GM10248 (cell line): ENCODE results near the gene GRAMD2B.

Experiments
- CTCF ChIA-PET: fragments of 300-600 bp; sonication (Branson Sonifier 250); formaldehyde crosslinking; extraction: SDS; loops from one replicate; lab custom pipeline; 2021; ENCODE audit warnings: antibody characterized with exemption; lab: Yijun Ruan, JAX
- POLR2A ChIA-PET: fragments of 350-650 bp; sonication (Branson Sonifier 250); formaldehyde crosslinking; extraction: SDS; loops from one replicate; lab custom pipeline; 2020; ENCODE audit warnings: antibody characterized with exemption; lab: Yijun Ruan, JAX
- DNase-seq: peaks from one replicate; pipeline ENCODE4 v3.0.0; 2012; ENCODE audit errors: extremely low spot score
- CTCF ChIP-seq: IDR thresholded peaks from 2 replicates; pipeline ENCODE4 v1.5.1; 2012; ENCODE audit warnings: mild to moderate bottlenecking, low read depth; ENCODE audit errors: extremely low read depth, missing control alignments, control extremely low read depth

GRAMD2B gene

DNA sequence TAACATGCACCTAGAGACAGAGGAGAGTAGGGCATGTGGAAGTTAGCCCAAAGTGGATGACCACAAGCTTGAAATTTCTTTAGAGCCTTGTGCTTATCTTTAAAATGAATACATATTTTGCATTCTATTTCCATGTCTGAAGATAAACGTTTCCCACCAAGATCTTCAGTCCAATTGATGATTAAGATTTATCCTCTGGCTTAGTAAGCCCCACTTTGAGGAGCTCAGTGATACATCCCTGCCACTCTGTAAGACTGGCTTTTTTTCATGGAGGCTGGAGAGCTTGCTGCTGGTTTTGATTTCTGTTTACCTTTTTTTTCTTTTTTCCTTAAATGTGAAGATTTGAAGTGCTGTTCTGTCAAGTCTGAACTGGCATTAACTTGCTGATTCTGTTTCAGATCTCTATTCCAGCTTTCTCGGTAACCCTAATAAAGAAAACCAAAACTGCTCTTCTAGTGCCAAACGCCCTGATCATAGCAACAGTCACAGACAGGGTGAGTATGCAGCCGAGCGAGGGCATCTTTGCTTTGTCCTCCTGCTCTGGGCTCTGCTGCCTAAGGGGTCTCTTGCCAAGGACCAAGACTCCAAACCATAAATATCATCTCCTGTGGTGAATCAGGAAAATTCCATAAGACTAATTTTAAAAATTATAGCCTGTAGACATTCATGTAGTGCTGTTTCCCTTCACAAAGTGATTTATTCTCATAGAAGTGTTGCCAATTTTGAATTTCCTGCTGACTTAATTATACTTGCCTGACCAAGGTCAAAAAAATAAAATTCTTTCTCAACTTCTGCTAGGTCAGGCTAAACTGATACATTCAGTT is 54.3 kb downstream of the GRAMD2B start:
- CTCF ChIA-PET, result interaction anchor here (0.8 to 1.2 kb wide), 2 partner anchors 14 to 124 kb away, joined by 3 read pairs; no protein-coding TSS in a partner anchor
- DNase-seq, result no peak

GRCh38 chr5:126479810-126480209 is 56.6 kb downstream of the GRAMD2B start:
- no peak for DNase-seq
- ChIA-PET CTCF (interaction anchor here (1.0 to 1.5 kb wide), 3 partner anchors 37 to 164 kb away, joined by 3 read pairs; no protein-coding TSS in a partner anchor), POLR2A (no interaction called here)
- no peak for TF ChIP-seq CTCF

More for the DNA sequence above, 54.3 kb downstream of the GRAMD2B start:
- TF ChIP-seq CTCF, result no peak
- POLR2A ChIA-PET, result no interaction called here

DNA sequence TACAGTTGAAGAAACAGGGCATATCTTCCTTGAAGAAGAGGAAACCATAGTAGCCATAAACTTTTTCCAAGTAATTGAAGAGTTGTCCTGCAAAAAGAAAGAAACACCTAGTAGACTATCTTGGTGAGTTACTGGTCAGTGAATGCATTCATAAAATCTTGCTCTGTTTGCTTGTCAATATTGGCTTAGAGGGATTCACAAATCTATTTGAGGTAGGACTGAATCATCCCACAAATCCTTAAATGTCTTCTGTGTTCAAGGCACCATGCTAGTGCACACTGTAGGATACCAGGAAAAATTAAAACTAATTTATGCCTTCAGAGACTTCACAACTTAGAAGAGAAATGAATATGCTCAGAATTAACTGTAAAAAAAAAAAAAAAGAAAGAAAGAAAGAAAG is 57.6 kb downstream of the GRAMD2B start:
- DNase-seq, result no peak
- TF ChIP-seq CTCF, result no peak
- POLR2A ChIA-PET, result interaction anchor here (0.6 kb wide), 1 partner anchor 37 kb away, joined by 8 read pairs; no protein-coding TSS in a partner anchor
- CTCF ChIA-PET, result no interaction called here

DNA sequence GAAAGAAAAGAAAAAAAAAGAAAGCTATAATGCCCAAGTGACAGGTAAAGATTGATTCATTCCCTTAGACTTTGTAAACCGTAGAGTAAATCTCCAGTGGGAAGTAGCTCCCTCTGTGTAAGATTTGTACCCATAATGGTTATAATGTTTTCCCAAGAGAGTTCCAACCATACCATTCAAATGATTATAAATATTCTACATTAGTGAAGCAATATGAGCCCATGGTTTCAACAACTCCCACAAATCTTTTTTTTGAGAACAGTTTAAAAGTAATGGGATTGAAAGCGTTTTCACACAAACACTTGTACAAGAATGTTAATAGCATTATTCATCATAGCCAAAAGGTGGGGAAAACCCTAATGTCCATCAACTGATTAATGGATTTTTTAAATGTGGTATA is 58.0 kb downstream of the GRAMD2B start:
- ChIA-PET CTCF (no interaction called here), POLR2A (interaction anchor here (0.6 kb wide), 1 partner anchor 36 kb away, joined by 8 read pairs; no protein-coding TSS in a partner anchor)
- TF ChIP-seq CTCF, result no peak
- no peak for DNase-seq

- POLR2A ChIA-PET, result no interaction called here
Observed at GRCh38 chr5:126482591-126482990, 59.4 kb downstream of the GRAMD2B start.

GRCh38 chr5:126483156-126483555 is 59.9 kb downstream of the GRAMD2B start:
- no peak for DNase-seq
- TF ChIP-seq CTCF, result no peak
- CTCF ChIA-PET, result interaction anchor here (1.2 to 2.3 kb wide), 2 partner anchors 17 to 124 kb away, joined by 3 to 14 read pairs; no protein-coding TSS in a partner anchor
- POLR2A ChIA-PET, result no interaction called here

More at GRCh38 chr5:126482591-126482990, 59.4 kb downstream of the GRAMD2B start:
- no peak for TF ChIP-seq CTCF
- CTCF ChIA-PET, result interaction anchor here (1.2 to 2.3 kb wide), 3 partner anchors 18 to 143 kb away, joined by 3 to 14 read pairs (median 3); no protein-coding TSS in a partner anchor
- no peak for DNase-seq
